Measurements from ENCODE around the gene SLX9.

SLX9 gene

DNA sequence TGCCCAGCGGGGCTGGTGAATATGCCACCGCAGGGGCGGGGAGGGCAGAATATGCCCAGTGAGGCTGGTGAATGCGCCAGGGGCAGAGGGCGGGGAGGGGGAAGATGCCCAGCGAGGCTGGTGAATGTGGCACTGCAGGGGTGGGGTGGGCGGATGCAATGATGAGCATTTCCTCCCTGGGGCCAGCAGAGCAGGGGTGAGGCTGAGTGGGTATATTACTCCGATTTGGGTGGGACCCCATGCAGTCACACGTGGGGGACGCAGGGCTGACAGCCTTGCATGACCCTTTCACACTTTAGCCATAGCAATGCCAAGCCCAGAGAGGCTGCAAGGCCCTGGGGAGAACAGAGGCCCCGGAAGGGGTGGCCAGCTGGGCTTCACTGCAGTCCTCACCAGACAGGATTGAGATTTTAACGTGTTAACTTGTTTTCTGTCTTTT is 9.3 kb upstream of the SLX9 start:
- no peak for DNase-seq (ENCODE audit: low spot score)

DNA sequence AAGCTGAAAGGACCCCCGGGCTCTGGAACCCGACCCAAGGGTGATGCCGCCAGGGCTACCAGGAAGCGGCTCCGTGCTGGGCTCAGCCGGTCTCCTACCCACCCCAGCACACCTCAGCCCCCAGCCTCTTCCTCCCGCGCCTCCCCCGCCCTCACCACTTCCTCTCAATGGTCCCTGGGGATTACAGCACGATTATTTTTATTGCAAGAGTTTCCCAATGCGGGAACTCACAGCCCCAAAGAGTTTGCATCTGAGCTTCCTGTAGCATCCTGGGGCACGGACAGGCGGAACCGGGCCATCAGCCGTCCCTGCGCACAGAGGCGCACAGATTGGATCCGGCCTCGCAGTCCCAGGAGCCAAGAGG is 8.7 kb upstream of the SLX9 start:
- no peak for DNase-seq (ENCODE audit: low spot score)

- no peak for DNase-seq (ENCODE audit: low spot score)
These were observed 8.1 kb upstream of the SLX9 start for GRCh38 chr21:44931501-44932407.

DNA sequence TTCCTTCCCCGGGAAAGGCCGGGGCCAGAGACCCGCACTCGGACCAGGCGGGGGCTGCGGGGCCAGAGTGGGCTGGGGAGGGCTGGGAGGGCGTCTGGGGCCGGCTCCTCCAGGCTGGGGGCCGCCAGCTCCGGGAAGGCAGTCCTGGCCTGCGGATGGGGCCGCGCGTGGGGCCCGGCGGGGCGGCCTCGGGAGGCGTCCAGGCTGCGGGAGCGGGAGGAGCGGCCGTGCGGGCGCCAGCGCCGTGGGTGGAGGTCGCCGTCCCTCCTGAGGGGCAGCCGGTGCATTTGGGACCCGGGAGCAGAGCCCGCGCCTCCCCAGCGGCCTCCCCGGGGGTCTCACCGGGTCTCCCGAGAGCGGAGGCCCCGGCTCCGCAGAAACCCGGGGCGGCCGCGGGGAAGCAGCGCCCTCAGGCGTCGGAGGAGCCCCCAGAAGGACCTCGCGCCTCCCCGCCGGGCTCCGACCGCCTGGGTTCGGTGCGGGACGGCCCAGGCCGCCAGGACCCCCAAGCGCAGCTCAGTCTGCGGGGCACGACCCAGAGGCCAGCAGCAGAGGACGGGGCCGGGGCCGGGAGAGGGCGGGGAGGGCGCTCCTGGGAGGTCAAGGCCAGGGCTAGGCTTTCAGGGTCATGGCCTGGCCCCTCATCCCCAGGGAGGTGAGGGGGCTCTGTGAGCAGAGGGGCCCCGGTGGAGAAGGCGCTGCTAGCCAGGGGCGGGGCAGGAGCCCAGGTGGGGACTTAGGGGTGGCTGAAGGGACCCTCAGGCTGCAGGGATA is 7.2 kb upstream of the SLX9 start:
- no peak for DNase-seq (ENCODE audit: low spot score)

- DNase-seq (ENCODE audit: low spot score) = no peak
These were observed 6.5 kb upstream of the SLX9 start for GRCh38 chr21:44933199-44933917.

GRCh38 chr21:44933918-44934260 is 5.9 kb upstream of the SLX9 start:
- DNase-seq (ENCODE audit: low spot score) = no peak

DNA sequence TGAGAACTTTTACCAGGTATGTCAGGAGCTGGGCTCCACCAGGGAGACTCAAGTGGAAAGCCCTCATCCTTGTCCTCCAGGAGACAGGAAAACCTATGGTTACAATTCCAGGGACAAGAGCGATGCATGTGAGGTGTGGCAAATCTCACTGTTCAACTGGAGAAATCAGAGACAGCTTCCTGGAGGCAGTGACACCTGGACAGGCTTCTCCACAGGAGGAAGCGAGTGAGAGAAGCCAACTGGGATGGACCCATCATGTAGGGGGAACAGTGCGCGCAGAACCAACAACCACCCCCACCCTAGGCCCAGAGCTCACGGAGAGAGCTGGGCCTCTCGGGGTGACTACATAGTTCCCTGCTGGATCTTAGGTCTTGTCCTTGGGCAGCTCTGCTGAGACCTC is 5.6 kb upstream of the SLX9 start:
- DNase-seq (ENCODE audit: low spot score) = no peak

DNA sequence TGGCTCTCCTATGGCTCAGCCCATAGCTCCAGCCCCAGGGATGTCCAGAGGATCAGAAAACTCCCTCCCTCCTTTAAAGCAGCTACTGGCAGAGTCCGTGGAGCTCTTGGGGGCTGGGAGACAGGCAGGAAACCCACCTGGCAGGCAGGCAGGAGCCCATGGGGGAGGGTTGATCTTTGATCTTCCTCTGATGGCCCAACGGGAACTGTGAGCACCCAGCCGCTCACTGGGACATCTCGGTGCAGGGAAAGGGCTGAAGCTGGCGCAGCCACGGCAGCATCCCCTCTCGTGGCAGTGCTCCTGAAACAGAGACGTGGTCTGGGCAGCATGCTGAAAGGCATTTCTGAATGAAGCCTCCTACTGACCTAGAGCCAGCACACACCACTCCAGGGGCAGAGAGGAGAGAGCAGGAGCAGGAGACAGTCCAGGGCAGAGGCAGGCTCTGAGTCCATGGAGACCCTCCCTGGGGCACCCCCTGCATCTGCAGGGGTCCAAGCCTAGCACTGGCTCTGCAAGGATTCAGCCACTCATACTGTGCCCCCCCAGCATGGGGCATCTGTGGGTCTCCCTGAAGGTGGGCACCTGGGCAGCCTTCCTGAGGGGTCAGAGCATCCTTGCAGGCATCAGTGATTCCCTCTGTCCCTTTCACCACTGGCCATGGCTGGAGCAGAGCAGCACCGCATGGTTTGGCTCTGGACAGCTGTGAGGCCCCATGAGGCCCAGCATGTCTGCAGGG is 4.9 kb upstream of the SLX9 start:
- DNase-seq (ENCODE audit: low spot score) = no peak

DNA sequence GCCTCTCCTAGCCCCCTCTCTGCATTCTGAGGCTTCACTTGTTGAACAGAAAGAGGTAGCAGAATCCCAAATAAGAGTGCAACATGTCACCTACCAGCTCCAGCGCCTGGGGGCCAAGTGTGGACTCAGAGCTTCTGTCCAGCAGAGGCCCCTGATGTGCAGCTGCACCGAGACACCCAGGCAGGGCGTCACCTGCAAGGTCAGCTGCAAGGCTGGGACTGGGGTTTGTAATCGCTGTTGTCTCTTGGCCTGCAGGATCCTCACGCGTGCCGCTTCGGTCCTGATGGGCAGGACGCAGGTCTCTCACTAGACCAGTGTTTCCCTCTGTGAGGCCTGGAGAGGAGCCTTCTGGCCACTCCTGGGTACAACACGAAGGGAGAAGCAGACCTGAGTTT is 4.3 kb upstream of the SLX9 start:
- no peak for DNase-seq (ENCODE audit: low spot score)

GRCh38 chr21:44938772-44939531 is 877 bp upstream of the SLX9 start:
- no peak for DNase-seq (ENCODE audit: low spot score)

- DNase-seq (ENCODE audit: low spot score) = no peak
These were observed 345 bp downstream of the SLX9 start for GRCh38 chr21:44940116-44940631.

GRCh38 chr21:44941567-44941966 is 1.7 kb downstream of the SLX9 start:
- DNase-seq (ENCODE audit: low spot score) = no peak

DNA sequence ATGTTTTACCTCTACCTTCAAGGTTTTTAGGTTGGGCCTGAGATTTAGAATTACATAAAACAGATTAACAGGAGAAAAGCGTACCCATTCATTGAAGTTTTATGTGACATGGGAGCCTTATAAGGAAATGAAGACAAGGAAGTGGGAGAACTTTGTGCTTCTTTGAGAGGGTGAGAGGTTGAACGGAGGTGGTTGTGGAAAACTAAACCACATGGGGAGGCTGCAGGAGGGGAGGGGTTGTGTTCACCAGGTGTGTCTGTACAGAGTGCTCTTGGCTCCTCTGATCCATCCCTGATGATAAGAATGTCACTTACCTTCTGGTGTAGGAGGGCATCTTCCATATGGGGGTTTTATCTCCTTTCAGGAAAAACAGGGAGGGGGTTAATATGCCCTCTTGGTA is 2.7 kb downstream of the SLX9 start:
- DNase-seq (ENCODE audit: low spot score) = no peak

DNA sequence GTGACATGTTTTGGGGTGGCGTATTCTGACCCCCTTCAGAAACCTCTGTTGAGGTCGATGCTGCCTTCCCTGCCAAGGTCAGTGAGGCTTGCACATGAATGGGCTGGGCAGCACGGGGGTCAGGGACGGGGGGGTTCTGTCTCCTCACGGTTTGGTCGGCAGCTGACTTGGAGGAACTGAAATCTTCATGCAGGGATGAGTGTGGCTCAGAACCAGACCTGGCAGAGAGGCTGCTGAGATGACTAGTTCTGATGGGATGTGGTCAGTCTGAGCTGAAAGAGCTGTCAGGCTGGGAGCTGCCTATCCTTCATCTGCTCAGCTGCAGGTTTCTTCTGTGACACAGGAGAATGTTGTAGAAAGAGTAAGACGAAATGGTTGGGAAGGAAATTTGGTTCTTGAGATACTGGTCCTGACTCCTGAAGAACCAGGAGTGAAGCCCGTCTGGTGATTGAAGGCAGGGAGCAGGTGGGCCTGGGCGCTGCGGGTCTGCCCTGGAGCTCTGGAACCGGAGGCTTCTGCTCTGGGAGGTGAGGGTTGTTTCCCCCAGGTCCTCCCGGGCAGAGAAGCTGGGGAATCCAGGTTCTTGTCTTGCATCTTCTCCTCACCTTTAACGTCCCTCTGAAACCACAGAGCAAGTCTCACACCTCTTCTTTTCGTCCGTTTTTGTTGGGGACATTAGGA is 3.3 kb downstream of the SLX9 start:
- DNase-seq (ENCODE audit: low spot score) = no peak

- DNase-seq (ENCODE audit: low spot score) = no peak
These were observed 4.1 kb downstream of the SLX9 start for GRCh38 chr21:44943686-44944550.

- no peak for DNase-seq (ENCODE audit: low spot score)
These were observed 4.8 kb downstream of the SLX9 start for GRCh38 chr21:44944596-44944995.

DNA sequence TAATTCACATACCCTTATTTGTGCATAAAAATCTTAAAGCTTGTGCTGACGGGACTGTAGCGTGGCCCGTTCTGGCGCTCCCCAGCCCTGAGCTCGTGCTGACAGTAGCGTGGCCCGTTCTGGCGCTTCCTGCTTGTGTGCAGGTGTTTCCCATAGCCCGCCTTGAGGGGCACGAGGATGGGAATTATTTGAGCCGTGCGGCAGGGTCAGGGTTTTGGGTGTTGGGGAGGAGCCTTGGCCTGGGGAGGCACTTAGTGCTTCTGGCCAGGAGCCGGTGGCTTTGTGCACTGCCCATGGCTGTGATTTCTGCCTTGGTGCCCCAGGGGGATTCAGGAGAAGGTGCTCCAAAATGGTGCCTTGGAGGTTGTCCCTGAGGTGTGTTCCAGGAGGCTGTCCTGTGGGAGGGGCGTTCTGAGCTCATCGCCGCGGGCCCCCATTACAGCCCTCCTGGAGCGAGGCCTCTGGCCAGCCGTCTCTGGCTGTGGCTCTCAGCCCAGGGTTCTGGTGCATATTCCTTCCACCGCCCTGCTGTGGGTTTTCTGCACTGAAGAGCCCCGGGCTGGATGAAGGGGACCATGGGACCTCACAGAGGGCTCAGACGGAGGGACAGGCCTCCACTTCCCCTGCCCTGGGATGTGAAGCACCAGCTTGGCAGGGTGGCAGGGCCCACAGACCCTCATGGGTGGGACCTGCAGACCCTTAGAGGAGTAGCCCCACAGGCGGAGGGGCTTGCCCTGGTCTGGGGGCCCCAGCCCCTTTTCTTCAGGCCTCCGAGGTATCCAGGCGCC is 6.6 kb downstream of the SLX9 start:
- no peak for DNase-seq (ENCODE audit: low spot score)

- DNase-seq (ENCODE audit: low spot score) = no peak
These were observed 7.5 kb downstream of the SLX9 start for GRCh38 chr21:44947111-44947929.
